ENCODE data around the gene CHCHD4.

DNA sequence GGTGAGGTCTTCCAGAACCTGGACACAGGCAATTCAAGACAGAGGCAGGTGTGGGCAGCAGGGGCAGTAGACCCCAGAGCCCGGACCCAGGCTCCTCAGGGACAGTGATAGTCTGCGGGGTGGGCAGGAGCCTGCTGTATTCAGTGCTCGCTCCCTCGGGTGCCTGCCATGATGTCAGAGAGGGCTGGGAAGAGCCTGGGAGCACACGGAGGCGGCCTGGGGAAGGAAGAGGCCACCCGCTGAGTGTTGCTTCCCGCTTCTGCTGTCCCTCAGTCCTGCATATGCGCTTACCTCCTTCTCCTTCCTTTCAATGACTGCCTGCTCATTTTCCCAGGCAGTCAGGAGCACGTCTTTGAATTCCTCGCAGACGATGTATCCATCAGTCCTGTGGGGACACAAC, 22.9 kb upstream of the CHCHD4 start:
- TF ChIP-seq, protein P1, sequence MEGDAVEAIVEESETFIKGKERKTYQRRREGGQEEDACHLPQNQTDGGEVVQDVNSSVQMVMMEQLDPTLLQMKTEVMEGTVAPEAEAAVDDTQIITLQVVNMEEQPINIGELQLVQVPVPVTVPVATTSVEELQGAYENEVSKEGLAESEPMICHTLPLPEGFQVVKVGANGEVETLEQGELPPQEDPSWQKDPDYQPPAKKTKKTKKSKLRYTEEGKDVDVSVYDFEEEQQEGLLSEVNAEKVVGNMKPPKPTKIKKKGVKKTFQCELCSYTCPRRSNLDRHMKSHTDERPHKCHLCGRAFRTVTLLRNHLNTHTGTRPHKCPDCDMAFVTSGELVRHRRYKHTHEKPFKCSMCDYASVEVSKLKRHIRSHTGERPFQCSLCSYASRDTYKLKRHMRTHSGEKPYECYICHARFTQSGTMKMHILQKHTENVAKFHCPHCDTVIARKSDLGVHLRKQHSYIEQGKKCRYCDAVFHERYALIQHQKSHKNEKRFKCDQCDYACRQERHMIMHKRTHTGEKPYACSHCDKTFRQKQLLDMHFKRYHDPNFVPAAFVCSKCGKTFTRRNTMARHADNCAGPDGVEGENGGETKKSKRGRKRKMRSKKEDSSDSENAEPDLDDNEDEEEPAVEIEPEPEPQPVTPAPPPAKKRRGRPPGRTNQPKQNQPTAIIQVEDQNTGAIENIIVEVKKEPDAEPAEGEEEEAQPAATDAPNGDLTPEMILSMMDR (conservative IDR thresholded peaks at IDR 0.05 in 1 of 2, IDR thresholded peaks at IDR 0.05 in 1 of 2; ENCODE audit: extremely low read depth in 1 of 2, insufficient read depth in 1 of 2, low read depth in 1 of 2, low read length in 2 of 2) = no peak
- TF ChIP-seq EZH2 (IDR thresholded peaks at IDR 0.05; ENCODE audit: borderline replicate concordance, low read length) = no peak

All from mammary epithelial cell (primary cell).